HepG2 (cell line): ENCODE measurements around the gene ATP6V1G2. TPM values are rescaled to one million over a fixed set of nuclear protein-coding genes. Genes with fewer than 3 reads are reported as not detected.

Source experiments
- CEBPB ChIP-seq: IDR thresholded peaks from 2 replicates; pipeline ENCODE4 v1.6.1; 2011; ENCODE audit warnings: low read depth, low read length, improper control_type of control experiment, borderline replicate concordance
- ESRRA ChIP-seq: sonication (generic); formaldehyde crosslinking; IDR thresholded peaks from 2 replicates; pipeline ENCODE4 v1.5.1; 2020; ENCODE audit warnings: mild to moderate bottlenecking, low read depth, missing genetic modification reagents
- FOXM1 ChIP-seq: sonication (generic); formaldehyde crosslinking; IDR thresholded peaks from 2 replicates; pipeline ENCODE4 v1.5.0; 2020; ENCODE audit warnings: missing genetic modification reagents
- HDAC6 ChIP-seq: fragments of 200-600 bp; sonication (generic); IDR thresholded peaks from 2 replicates; pipeline ENCODE4 v1.7.0; 2017; ENCODE audit warnings: mild to moderate bottlenecking, antibody characterized with exemption, low read length, low read depth
- JUN ChIP-seq: sonication (generic); formaldehyde crosslinking; IDR thresholded peaks from 2 replicates; pipeline ENCODE4 v1.4.0; 2020; ENCODE audit warnings: mild to moderate bottlenecking, missing genetic modification reagents
- KAT8 ChIP-seq: IDR thresholded peaks from 2 replicates; pipeline ENCODE4 v1.6.1; 2016; ENCODE audit warnings: missing genetic modification reagents, missing compliant biosample characterization
- NR2F2 ChIP-seq: IDR thresholded peaks from 2 replicates; pipeline ENCODE4 v1.6.1; 2012; ENCODE audit warnings: low read depth, inconsistent platforms, borderline replicate concordance
- PHB2 ChIP-seq: fragments of 450-650 bp; IDR thresholded peaks from 2 replicates; pipeline ENCODE4 v1.6.1; 2018; ENCODE audit not compliant: partially characterized antibody
- POLR2AphosphoS2 ChIP-seq: IDR thresholded peaks from 2 replicates; pipeline ENCODE4 v1.6.1; 2011; ENCODE audit warnings: low read depth, low read length, improper control_type of control experiment
- RBM22 ChIP-seq: fragments of 200-400 bp; formaldehyde crosslinking; optimal IDR thresholded peaks from 2 replicates; pipeline ENCODE3; 2017; ENCODE audit warnings: mild to moderate bottlenecking, low read length, moderate library complexity
- SMAD1 ChIP-seq: sonication (generic); formaldehyde crosslinking; IDR thresholded peaks from 2 replicates; pipeline ENCODE4 v1.4.0; 2020; ENCODE audit warnings: missing genetic modification reagents, low read depth, mild to moderate bottlenecking, borderline replicate concordance
- ZNF20 ChIP-seq: sonication (generic); formaldehyde crosslinking; IDR thresholded peaks from 2 replicates; pipeline ENCODE4 v1.4.0; 2020; ENCODE audit warnings: mild to moderate bottlenecking, moderate library complexity, missing genetic modification reagents
- ZNF234 ChIP-seq: sonication (generic); formaldehyde crosslinking; conservative IDR thresholded peaks from 2 replicates; pipeline ENCODE4 v1.5.1; 2020; ENCODE audit warnings: mild to moderate bottlenecking, missing genetic modification reagents
- ZNF282 ChIP-seq: fragments of 450-650 bp; IDR thresholded peaks from 2 replicates; pipeline ENCODE4 v1.6.1; 2018; ENCODE audit not compliant: partially characterized antibody
- ZNF598 ChIP-seq: sonication (generic); formaldehyde crosslinking; IDR thresholded peaks from 2 replicates; pipeline ENCODE4 v1.5.1; 2020; ENCODE audit warnings: mild to moderate bottlenecking, missing genetic modification reagents, borderline replicate concordance
- ZNF670 ChIP-seq: sonication (generic); formaldehyde crosslinking; IDR thresholded peaks from 2 replicates; pipeline ENCODE4 v1.8.0; 2022; ENCODE audit warnings: mild to moderate bottlenecking, missing genetic modification reagents, borderline replicate concordance
- ZNF713 ChIP-seq: sonication (generic); formaldehyde crosslinking; IDR thresholded peaks from 2 replicates; pipeline ENCODE4 v1.4.0; 2020; ENCODE audit warnings: mild to moderate bottlenecking, missing genetic modification reagents
- ZNF878 ChIP-seq: sonication (generic); formaldehyde crosslinking; IDR thresholded peaks from 2 replicates; pipeline ENCODE4 v1.8.1; 2023; ENCODE audit warnings: mild to moderate bottlenecking, missing genetic modification reagents, moderate library complexity
- polyA plus RNA-seq, 8 experiments: library from polyadenylated mRNA; depleted of rRNA in 3 of 8; stranded (reverse) in 7 of 8; unstranded in 1 of 8; fragments of >200 nt; fragmentation: Illumina TruSeq in 4 of 8; extraction: Trizol in 4 of 8; gene quantifications; 2 replicates each; pipeline versions ENCODE4 v1.2.1 to v1.2.3, GENCODE V29; 2011 to 2016; ENCODE audit warnings: low read depth in 4 of 8, missing spikeins in 1 of 8, mixed read lengths in 1 of 8; ENCODE audit not compliant: insufficient read depth in 1 of 8
- total RNA-seq, 5 experiments: library from RNA; depleted of rRNA; stranded (reverse); fragments of >200 nt; fragmentation: Illumina TruSeq; extraction: Trizol; gene quantifications; 2 replicates each; pipeline ENCODE4 v1.2.3, GENCODE V29; 2016; ENCODE audit warnings: low read depth in 1 of 5
- TF ChIP-seq, protein P1 (sequence below): sonication (generic); formaldehyde crosslinking; IDR thresholded peaks from 2 replicates; pipeline ENCODE4 v1.4.0; 2020; ENCODE audit warnings: mild to moderate bottlenecking, missing genetic modification reagents
- TF ChIP-seq, protein P2 (sequence below): sonication (generic); formaldehyde crosslinking; IDR thresholded peaks from 2 replicates; pipeline ENCODE4 v1.4.0; 2020; ENCODE audit warnings: missing genetic modification reagents
- TF ChIP-seq, protein P3 (sequence below): sonication (generic); formaldehyde crosslinking; IDR thresholded peaks from 2 replicates; pipeline ENCODE4 v1.5.0; 2020; ENCODE audit warnings: missing genetic modification reagents
- TF ChIP-seq, protein P4 (sequence below): sonication (generic); formaldehyde crosslinking; IDR thresholded peaks from 2 replicates; pipeline ENCODE4 v1.8.0; 2022; ENCODE audit warnings: mild to moderate bottlenecking, missing genetic modification reagents

ATP6V1G2 gene
- total and polyA plus RNA-seq, 2 of the 13 experiments (the other 11 are each of a cell fraction or from before 2014, with no cell fraction given) = 0.27 to 0.83 TPM

DNA sequence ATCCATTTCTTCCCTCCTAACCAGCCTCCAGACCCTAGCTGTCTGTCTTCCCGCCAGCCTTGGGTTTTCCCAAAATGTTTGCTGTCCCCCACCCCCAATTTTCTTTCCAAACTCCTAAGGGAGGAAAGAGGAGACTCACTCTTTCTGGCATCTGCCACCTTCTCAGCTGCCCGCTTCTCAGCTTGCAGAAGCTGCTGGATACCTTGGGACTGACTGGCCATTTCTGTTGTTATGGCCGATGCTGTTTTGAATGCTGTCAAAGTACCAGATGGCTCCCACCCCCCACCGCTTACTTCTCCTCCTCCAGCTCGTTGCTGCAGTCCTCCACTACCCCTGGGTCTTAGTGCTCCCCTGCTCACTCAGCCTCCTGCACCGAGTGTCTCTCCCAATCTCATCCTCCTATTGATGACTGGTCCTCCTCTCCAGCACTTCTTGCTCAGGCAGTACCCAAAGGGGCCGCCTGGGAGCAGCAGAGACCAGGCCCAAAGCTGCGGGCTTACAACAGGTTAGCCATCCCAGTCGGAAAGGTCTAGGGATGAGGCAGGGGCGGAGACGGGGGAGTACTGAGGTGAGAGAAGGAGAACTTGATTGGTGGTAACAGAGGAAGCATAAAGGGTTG, at the start of gene ATP6V1G2 (continued):
- TF ChIP-seq, protein P1, sequence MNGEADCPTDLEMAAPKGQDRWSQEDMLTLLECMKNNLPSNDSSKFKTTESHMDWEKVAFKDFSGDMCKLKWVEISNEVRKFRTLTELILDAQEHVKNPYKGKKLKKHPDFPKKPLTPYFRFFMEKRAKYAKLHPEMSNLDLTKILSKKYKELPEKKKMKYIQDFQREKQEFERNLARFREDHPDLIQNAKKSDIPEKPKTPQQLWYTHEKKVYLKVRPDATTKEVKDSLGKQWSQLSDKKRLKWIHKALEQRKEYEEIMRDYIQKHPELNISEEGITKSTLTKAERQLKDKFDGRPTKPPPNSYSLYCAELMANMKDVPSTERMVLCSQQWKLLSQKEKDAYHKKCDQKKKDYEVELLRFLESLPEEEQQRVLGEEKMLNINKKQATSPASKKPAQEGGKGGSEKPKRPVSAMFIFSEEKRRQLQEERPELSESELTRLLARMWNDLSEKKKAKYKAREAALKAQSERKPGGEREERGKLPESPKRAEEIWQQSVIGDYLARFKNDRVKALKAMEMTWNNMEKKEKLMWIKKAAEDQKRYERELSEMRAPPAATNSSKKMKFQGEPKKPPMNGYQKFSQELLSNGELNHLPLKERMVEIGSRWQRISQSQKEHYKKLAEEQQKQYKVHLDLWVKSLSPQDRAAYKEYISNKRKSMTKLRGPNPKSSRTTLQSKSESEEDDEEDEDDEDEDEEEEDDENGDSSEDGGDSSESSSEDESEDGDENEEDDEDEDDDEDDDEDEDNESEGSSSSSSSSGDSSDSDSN = peak; percentile 16; the same call in 1 of the 2 replicates
- peak; percentile 42; the same call in 1 of the 2 replicates for TF ChIP-seq KAT8 (CRISPR knock-in tag)
- no peak for TF ChIP-seq SMAD1 (CRISPR knock-in tag)
- no peak for TF ChIP-seq ZNF670 (CRISPR knock-in tag)
- no peak for TF ChIP-seq PHB2
- TF ChIP-seq ZNF878 (CRISPR knock-in tag) = 0 out of 2 replicates have a peak, but pooled peaks have one; percentile 27
- no peak for TF ChIP-seq ESRRA (CRISPR knock-in tag)
- 0 out of 2 replicates have a peak, but pooled peaks have one; percentile 0 for TF ChIP-seq CEBPB
- TF ChIP-seq NR2F2 = no peak
- TF ChIP-seq FOXM1 = no peak
- TF ChIP-seq ZNF713 = no peak
- no peak for TF ChIP-seq RBM22
- TF ChIP-seq ZNF234 = 0 out of 2 replicates have a peak, but pooled peaks have one; percentile 46
- TF ChIP-seq ZNF282 = no peak
- TF ChIP-seq JUN (CRISPR knock-in tag) = no peak
- TF ChIP-seq, protein P2, sequence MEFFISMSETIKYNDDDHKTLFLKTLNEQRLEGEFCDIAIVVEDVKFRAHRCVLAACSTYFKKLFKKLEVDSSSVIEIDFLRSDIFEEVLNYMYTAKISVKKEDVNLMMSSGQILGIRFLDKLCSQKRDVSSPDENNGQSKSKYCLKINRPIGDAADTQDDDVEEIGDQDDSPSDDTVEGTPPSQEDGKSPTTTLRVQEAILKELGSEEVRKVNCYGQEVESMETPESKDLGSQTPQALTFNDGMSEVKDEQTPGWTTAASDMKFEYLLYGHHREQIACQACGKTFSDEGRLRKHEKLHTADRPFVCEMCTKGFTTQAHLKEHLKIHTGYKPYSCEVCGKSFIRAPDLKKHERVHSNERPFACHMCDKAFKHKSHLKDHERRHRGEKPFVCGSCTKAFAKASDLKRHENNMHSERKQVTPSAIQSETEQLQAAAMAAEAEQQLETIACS (CRISPR knock-in tag) = no peak
- TF ChIP-seq, protein P3, sequence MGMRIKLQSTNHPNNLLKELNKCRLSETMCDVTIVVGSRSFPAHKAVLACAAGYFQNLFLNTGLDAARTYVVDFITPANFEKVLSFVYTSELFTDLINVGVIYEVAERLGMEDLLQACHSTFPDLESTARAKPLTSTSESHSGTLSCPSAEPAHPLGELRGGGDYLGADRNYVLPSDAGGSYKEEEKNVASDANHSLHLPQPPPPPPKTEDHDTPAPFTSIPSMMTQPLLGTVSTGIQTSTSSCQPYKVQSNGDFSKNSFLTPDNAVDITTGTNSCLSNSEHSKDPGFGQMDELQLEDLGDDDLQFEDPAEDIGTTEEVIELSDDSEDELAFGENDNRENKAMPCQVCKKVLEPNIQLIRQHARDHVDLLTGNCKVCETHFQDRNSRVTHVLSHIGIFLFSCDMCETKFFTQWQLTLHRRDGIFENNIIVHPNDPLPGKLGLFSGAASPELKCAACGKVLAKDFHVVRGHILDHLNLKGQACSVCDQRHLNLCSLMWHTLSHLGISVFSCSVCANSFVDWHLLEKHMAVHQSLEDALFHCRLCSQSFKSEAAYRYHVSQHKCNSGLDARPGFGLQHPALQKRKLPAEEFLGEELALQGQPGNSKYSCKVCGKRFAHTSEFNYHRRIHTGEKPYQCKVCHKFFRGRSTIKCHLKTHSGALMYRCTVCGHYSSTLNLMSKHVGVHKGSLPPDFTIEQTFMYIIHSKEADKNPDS = peak; percentile 75; the same call in 1 of the 2 replicates
- no peak for TF ChIP-seq HDAC6
- no peak for TF ChIP-seq ZNF598 (CRISPR knock-in tag)
- TF ChIP-seq, protein P4, sequence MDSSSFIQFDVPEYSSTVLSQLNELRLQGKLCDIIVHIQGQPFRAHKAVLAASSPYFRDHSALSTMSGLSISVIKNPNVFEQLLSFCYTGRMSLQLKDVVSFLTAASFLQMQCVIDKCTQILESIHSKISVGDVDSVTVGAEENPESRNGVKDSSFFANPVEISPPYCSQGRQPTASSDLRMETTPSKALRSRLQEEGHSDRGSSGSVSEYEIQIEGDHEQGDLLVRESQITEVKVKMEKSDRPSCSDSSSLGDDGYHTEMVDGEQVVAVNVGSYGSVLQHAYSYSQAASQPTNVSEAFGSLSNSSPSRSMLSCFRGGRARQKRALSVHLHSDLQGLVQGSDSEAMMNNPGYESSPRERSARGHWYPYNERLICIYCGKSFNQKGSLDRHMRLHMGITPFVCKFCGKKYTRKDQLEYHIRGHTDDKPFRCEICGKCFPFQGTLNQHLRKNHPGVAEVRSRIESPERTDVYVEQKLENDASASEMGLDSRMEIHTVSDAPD (CRISPR knock-in tag) = no peak
- no peak for TF ChIP-seq POLR2AphosphoS2
- TF ChIP-seq ZNF20 (CRISPR knock-in tag) = no peak
